GM08714 (cell line): ENCODE data around the gene ANGEL1.

Source experiments
- H3K4me3 ChIP-seq: fragments of 200-500 bp; sonication (Bioruptor generic); 2 replicates; pipeline ENCODE4 v1.5.1; 2014; ENCODE audit warnings: mild to moderate bottlenecking, low read length, inconsistent platforms
- ZNF274 ChIP-seq: IDR thresholded peaks from 2 replicates; pipeline ENCODE4 v1.6.1; 2012; ENCODE audit warnings: mild to moderate bottlenecking, low read depth, low read length

Gene ANGEL1

GRCh38 chr14:76778546-76779215 lies 34.0 kb downstream of the ANGEL1 start:
- no peak for TF ChIP-seq ZNF274

GRCh38 chr14:76777721-76778120 lies 35.0 kb downstream of the ANGEL1 start:
- TF ChIP-seq ZNF274: no peak
- no peak overlapping the region for H3K4me3 ChIP-seq

More at GRCh38 chr14:76778546-76779215, 34.0 kb downstream of the ANGEL1 start:
- no peak overlapping the region for H3K4me3 ChIP-seq

- TF ChIP-seq ZNF274: no peak
- no peak overlapping the region for H3K4me3 ChIP-seq
Observed at GRCh38 chr14:76776428-76777251, 36.0 kb downstream of the ANGEL1 start.

GRCh38 chr14:76775695-76776427 lies 36.8 kb downstream of the ANGEL1 start:
- no peak for TF ChIP-seq ZNF274

GRCh38 chr14:76774821-76775694 lies 37.6 kb downstream of the ANGEL1 start:
- no peak overlapping the region for H3K4me3 ChIP-seq
- TF ChIP-seq ZNF274: no peak

More at GRCh38 chr14:76775695-76776427, 36.8 kb downstream of the ANGEL1 start:
- H3K4me3 ChIP-seq: no peak overlapping the region

- no peak overlapping the region for H3K4me3 ChIP-seq
- no peak for TF ChIP-seq ZNF274
Observed at GRCh38 chr14:76773956-76774820, 38.5 kb downstream of the ANGEL1 start.

- TF ChIP-seq ZNF274: no peak
- H3K4me3 ChIP-seq: no peak overlapping the region
Observed at GRCh38 chr14:76773188-76773885, 39.3 kb downstream of the ANGEL1 start.

GRCh38 chr14:76772300-76773187 lies 40.1 kb downstream of the ANGEL1 start:
- TF ChIP-seq ZNF274: no peak
- no peak overlapping the region for H3K4me3 ChIP-seq

- no peak overlapping the region for H3K4me3 ChIP-seq
- no peak for TF ChIP-seq ZNF274
Observed at GRCh38 chr14:76771437-76771980, 41.2 kb downstream of the ANGEL1 start.

- no peak overlapping the region for H3K4me3 ChIP-seq
- TF ChIP-seq ZNF274: no peak
Observed at GRCh38 chr14:76770521-76771436, 41.9 kb downstream of the ANGEL1 start.
